ENCODE results near the gene PLSCR2.
"Not testable (repeated sequence)": the region's sequence is repeated elsewhere in the genome, so short reads cannot be mapped to it uniquely, and the experiment has no call there.

PLSCR2 gene

DNA sequence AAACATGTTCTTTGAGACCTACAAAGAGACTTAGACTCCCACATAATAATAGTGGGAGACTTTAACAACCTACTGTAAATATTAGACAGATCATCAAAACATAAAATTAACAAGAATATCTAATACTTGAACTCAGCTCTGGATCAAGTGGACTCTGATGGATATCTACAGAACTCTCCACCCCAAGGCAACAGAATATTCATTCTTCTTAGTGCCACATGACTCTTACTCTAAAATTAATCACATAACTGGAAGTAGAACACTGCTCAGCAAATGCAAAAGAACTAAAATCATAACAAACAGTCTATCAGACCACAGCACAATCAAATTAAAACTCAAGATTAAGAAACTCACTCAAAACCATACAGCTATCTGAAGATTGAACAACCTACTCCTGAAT lies 15.9 kb upstream of the PLSCR2 start:
- DNase-seq (ENCODE audit: low read depth): no peak

DNA sequence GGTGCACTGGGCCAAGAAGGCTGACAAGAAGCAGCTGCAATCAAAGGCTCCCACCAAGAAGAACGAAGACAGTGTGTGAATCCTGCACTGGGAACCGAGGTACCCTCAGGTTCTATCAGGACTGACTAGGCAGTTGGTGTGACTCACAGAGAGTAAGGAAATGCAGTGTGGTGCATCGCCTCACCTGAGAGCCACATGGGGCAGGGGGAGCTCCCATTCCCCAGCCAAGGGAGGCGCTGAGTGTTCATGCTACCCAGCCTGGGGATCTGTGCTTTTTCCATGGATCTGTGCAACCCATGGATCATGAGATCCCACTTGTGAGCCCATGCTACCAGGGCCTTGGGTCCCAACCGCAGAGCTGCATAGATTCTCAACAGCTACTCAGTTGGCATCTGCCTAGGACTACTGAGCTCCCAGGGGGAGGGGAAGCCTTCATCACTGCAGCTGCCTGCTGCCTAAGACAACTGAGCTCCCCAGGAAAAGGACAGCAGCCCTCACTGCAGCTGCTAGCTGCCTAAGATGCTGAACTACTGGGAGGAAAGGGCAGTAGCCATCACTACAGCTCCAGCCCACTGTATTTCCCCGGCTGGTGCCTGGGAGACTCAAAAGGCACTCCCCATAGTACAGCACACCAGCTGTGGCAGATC lies 6.9 kb upstream of the PLSCR2 start:
- no peak for DNase-seq (ENCODE audit: low read depth)

DNA sequence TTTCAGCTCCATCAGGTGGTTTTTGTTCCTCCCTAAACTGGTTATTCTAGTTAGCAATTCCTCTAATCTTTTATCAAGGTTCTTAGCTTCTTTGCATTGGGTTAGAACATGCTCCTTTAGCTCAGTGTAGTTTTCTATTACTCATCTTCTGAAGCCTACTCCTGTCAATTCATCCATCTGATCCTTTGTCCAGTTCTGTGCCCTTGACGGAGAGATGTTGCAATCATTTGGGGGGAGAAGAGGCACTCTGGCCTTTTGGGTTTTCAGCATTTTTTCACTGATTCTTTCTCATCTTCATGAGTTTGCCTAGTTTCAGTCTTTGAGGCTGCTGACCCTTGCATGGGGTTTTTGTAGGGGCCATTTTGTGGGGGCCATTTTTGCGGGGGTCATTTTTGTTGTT lies 5.6 kb upstream of the PLSCR2 start:
- DNase-seq (ENCODE audit: low read depth): not testable (repeated sequence)

DNA sequence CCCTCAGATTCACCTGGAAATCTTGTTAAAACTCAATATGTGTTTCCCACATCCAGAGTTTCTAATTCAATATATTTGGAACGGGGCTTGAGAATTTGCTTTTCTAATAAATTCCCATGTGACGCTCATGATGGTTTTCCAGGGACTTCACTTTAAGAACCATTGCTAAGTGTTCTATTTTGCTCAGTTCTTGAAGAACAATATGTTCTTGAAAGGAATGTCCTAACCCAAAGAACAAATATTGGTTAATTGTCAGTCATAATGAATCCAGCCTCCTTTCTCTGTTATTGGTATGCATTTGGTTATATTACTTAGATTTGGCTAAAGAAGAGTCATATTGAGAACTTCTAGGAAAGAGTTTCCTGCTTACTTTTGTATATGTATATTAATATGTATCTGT lies 4.4 kb upstream of the PLSCR2 start:
- DNase-seq (ENCODE audit: low read depth): no peak

DNA sequence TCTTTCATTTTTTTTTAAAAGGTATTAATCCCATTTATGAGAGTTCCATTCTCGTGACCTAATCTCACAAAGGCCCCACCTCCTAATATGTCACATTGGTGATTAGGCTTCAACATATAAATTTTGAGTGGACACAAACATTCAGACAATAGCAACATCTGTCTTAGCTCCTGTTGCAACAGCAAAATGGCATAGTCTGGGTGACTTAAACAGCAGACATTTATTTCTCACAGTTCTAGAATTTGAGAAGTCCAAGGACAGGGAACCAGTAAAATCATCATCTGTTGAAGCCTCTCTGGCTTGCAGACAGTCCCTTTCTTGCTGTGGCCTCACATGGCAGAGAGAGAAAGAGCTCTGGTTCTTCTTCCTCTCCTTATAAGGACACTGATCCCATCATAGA lies 3.2 kb upstream of the PLSCR2 start:
- no peak for DNase-seq (ENCODE audit: low read depth)

DNA sequence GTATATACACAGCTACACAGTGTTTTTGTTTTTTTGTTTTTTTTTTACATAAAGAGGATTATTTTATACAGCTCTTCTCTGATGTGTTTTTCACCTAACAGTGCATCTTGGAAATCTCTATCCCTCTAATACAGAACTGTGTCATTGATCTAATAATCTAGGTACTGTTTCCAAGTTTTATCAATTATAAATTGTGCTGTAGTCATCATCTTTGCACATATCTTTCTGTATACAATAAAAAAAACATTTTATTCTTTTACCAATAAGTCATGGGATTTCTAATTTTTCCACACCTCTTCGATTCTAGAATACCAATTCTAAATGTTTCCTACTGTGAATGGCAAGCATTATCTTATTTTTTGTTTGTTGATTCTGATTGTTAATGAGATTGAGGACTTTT lies 1.7 kb upstream of the PLSCR2 start:
- DNase-seq (ENCODE audit: low read depth): no peak

DNA sequence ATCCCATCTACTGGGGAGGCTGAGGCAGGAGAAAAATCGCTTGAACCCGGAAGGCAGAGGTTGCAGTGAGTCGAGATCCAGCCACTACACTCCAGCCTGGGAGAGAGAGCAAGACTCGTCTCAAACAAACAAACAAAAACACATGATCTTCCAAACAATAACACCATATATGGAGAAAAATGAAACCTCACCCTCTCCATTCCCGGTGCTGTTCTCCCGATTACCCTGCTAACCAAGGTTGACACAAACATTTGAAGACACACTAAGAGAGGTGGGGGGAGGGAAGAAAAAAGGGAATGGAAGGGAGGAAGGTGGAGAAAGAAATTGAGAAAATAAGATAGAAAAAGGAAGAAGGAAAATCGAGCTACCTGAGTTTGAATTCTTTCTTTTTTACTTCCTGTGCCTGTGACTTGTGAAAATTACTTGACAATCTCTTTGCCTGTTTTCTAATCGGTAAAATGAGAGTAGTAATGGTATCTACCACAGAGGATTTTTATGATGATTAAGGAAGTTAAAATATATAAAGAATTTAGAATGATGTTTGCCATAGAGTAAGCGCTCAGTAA lies 1.1 kb upstream of the PLSCR2 start:
- DNase-seq (ENCODE audit: low read depth): no peak

DNA sequence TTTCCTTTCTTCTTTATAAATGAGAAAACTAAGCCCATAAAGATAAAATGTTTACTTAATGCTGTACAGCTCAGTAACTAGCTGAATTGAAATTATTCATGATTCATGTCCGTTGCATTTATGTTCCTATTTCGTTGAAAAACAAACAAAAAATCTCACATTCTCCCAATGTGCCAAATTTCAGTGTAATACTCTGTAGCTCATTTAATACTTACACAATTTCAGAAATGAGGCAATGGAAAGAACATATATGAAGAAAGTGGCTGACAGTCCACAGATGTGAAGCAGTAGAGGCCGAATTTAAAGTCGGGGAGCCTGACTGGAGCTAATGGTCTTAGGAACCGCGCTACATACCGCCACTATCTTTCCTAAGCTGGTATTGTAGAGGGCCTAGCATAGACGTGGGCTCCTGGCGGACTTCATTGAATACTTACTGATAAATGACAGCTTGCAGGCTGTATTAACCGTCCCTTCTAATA lies 651 bp downstream of the PLSCR2 start:
- no peak for DNase-seq (ENCODE audit: low read depth)

DNA sequence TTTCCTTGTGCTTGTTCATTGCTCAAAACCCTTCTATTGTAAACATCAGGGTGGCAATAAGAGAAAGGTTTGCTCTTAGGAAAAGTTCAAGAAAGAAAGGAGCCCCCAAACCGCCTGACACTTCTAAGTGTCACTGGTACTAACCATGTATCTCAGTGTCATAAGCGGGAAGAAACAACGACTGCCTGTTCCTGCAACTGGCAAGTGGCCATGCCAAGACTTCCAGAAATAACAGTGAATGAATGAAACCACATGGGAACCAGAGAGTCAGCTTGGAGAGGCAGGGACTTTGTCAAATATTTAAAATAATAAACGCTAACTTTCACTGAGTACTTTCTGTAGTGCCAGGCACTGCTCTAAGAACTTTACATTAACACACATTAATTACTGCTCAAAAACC lies 1.1 kb downstream of the PLSCR2 start:
- DNase-seq (ENCODE audit: low read depth): no peak

DNA sequence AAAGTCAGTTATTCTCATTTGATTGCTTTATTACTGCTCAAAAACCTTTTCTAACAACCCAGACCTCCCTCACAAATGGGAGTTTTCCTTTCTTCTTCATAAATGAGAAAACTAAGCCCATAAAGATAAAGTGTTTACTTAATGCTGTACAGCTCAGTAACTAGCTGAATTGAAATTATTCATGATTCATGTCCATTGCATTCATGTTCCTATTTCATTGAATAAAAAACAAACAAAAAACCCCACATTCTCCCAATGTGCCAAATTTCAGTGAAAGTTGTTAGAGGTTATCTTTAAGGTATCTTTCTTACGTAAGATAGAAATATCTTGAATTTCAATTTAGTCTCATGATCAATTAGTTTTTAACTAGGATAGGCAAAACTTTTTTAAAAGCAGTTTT lies 2.8 kb downstream of the PLSCR2 start:
- no peak for DNase-seq (ENCODE audit: low read depth)

DNA sequence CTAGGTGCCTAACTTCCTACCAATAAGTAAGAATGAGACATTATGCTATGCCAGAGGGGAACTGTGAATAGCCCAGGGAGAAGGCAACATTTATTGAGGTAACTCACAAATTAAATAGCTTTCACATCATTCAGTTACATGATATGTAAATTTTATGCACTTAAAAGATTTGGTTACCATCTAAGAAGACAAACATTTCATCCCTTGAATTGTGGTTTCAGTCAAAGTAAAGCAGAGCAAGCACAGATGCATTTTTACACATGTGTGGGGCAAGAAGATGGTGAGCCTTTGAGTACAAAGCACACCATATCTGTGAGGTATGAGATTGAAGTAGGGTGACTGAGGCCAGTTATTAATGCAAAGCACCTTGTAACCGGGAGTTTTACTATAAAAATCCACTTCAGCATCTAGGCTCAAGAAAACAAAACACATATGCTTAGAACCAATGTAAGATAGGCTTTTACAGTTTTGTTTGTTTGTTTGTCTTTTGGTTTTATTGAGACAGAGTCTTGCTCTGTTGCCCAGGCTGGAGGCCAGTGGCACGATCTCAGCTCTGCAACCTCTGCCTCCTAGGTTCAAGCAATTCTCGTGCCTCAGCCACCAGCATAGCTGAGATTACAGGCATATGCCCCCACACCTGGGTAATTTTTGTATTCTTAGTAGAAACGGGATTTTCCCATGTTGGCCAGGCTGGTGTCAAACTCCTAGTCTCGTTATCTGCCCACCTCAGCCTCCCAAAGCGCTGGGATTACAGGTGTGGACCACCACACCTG lies 3.5 kb downstream of the PLSCR2 start:
- DNase-seq (ENCODE audit: low read depth): no peak

DNA sequence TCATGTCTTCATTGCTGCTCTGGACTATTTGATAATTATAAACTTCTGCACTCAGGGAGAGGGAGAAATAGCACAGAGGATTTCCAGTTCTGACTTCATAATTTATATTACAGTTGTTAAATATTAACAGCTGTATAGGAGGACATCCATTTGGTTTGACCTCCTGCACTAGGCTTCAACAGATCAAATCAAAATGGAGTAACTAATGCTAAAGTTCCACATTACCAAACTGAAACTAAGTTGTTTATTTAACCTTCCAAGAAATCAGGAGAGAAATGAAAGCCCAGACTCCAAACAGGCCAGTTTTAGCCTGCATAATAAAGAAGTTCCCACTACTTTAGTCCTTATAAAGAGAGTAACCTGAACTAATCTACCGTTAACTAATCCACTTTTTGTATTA lies 4.6 kb downstream of the PLSCR2 start:
- DNase-seq (ENCODE audit: low read depth): no peak

DNA sequence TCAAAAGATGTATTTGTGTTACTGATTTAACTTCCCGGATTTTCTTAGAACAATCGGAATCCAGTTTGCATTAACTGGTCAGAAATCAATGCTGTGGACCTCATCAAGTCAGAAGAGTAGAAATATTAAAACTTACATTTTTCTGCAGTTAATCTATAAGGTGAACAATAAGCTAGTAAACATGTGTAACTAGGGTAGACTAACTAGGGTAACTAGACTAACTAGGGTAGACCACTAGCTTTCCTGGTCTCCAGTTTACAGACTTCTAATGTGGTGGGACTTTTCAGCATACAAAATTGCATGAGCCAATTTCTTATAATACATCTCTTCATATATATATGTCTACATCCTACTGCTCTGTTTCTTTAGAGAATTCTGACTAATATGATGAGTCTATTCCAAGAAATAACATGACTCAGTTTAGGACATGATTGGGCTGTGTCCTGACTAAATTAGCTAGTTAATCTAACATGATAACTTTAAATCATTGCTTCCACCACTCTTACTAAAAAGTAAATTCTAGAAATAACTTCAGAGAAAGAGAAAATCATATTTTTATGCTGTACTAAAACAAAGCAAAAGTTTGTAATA lies 5.3 kb downstream of the PLSCR2 start:
- DNase-seq (ENCODE audit: low read depth): no peak

DNA sequence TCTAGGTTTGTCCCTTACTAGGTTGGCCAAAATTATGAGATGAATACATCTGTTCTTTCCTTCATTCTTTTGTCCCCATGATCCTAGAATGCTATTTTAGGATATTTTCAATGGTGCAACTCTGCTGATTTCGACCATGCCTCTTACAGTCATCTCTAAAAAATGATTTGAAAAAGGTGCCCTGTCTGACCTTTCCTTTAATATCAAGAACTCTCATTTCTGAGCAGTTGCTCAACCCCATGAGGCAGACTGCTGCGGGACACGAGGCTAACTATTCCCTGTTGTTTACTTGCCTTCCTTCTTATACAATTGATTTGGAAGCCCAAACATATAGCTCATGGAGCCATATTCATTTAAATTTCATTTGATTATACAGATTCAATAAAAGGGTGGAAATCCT lies 14.6 kb downstream of the PLSCR2 start:
- DNase-seq (ENCODE audit: low read depth): no peak

DNA sequence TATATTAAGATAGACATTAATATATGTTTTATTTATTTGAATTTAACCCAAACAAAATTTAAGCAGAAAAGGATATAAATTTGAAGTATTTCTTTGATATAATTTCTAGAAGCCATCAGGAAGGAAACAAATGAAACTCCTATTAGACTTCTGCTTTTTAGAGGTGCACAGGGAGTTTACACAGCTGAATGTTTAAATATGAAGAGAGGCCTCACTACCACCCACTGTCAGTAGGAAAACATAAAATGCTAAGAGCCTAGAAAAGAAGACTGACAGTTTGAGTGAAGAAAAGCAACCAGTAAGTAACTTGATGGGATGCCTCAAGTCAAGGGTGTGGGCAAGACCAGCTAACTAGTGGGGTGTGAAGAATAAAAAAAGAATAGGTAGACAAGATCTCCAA lies 19.7 kb downstream of the PLSCR2 start:
- DNase-seq (ENCODE audit: low read depth): no peak

DNA sequence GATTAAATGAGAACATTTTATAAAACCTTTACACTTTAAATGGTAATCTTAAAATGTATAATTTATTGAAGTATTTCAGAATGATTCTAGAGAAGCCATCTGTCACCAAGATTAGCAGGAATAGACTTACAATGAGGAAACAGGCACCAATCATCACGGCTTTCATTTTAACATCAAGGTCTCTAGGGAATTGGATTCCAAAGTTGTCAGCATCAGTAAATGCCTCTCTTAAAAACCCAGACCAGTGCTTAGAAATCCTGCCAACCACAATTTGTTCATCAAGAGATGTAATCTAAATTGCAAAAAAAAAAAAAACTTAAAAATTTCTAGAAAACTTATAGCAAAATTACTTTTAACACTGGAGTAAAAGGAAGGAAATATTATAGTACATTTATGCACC lies 20.3 kb downstream of the PLSCR2 start:
- no peak for DNase-seq (ENCODE audit: low read depth)

DNA sequence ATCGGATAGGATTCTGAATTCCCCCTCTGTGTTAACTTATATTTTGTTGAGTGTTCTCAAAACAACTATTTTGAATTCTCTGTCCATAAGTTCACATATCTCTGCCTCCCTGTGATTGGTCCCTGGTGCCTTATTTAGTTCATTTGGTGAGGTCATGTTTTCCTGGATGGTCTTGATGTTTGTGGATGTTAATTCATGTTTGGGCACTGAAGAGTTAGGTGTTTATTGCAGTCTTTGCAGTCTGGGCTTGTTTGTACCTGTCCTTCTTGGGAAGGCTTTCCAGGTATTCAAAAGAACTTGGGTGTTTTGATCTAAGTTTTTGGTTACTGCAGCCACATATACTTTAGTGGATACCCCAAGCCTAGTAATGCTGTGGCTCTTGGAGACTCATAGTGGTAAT lies 23.3 kb downstream of the PLSCR2 start:
- no peak for DNase-seq (ENCODE audit: low read depth)

DNA sequence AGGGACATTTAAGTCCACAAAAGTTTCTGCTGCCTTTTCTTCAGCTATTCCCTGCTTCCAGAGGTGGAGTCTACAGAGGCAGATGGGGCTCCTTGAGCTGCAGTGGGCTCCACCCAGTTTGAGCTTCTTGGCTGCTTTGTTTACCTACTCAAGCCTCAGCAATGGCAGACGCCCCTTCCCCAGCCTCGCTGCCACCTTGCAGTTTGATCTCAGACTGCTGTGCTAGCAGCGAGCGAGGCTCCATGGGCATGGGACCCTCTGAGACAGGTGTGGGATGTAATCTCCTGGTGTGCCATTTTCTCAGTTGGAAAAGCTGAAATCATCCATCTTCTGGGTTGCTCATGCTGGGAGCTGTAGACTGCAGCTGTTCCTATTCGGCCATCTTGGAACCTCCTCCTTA lies 29.1 kb downstream of the PLSCR2 start:
- DNase-seq (ENCODE audit: low read depth): not testable (repeated sequence)

DNA sequence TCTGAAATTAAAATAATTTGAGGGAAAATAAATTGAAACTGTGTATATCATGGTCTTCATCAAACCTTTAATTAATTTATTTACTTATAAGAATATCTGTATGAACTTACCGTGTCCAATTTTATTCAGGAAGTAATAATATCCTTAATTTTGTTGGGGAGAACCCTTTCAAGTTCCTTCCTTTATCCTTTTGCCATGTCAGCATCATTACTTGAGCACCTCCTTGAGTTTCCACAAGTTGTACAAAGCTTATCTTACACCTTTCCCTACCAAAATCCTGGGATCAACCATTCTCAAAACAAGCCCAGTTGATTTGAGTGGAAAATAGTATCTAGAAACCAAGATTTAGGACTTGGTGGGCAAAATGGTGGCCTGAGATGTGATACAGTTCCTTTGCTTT lies 37.3 kb downstream of the PLSCR2 start:
- no peak for DNase-seq (ENCODE audit: low read depth)

DNA sequence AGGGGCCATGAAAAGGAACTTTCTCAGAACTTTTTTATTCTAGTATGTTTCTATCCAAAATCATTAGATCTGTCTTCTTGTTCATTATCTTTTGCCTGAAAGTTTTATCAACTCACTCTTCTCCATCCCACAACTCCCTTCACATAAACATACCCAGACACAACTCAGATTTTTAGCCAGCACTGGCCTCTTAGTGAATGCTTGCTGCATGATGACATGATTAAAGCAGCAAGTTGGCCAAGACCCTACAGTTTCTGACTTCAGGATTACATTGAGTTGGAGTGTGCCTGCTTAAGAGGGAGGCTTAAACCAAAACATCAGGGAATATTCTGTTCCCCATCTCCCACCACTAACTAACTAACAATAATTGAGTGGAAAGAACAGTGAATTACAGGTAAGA lies 38.1 kb downstream of the PLSCR2 start:
- no peak for DNase-seq (ENCODE audit: low read depth)

DNA sequence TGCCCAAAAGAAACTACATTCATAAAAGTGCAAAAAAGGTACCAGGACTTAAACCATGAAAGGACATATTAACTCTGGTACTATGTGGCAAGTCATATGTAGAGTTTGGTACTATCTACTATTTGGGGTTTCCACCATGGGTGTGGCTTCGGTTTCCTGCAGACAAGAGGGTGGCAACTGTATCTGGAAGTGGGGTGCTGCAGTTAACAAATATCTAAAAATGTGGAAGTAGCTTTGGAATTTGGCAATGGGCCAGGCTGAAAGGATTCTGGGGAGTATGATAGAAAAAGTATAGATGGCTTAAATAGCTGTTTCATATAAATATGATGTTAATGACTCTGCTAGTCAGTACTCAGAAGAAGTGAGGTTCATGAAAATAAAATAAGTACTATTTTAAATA lies 44.0 kb downstream of the PLSCR2 start:
- DNase-seq (ENCODE audit: low read depth): no peak

DNA sequence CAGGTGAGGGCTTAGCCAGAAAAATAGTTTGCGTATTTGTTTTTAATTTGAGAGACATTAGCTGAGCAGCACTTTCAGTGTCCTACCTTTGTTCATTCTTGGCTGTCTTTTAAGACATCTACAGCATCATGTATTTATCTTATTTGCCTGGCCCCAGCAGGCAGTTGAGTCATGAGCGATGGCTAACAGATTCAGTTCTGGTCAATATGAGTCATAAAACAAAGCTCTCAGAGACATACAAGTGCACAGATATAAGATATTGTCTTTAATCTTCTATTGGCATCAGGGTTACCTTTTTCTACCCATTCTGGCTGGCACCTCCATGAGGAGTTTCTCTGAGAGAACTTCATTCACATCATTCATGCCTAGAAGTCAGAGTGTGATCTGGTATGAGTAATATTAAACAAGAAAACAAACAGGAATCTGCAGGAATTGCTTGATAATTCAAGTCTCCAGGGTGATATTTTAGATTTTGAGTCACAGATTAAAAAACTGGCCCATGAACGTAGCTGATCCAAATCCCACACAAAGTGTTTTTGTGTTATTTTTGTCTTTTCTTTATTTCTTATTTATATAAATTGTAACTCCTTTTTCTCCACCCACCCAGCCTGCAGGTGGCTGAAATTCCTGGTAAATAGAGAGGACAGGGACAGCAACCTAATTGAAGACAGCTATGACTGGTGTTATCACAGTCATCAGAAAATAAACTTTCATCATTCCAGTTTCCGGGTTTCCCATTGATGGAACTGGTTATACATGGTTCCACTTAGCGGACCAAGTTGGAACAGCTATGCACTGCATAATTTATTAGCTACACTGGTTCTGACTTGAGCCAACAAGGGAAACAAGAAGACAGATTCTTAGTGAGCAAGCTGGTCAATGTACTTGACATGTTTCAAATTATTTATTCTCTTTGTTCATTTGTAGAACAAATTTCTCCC lies 47.3 kb downstream of the PLSCR2 start:
- peak; percentile 39 for DNase-seq (ENCODE audit: low read depth)

Measured in HS-27A (cell line).